Activated naive CD4-positive, alpha-beta T cell treated with anti-CD3 and anti-CD28 coated beads for 36 hours (primary cell): ENCODE results near the gene MICA. TPM values are rescaled to one million over a fixed set of nuclear protein-coding genes. Genes with fewer than 3 reads are reported as not detected.
A peak's percentile ranks its signal among the peaks of the same experiment; 100 is the strongest.

Experiments
- CTCF ChIA-PET: fragments of 350-600 bp; sonication (Branson Sonifier 250); formaldehyde crosslinking; loops from one replicate; lab custom pipeline; 2021; ENCODE audit warnings: antibody characterized with exemption; lab: Charles Lee
- DNase-seq: peaks from one replicate; pipeline ENCODE4 v3.0.0-alpha.2; 2020
- H3K27ac Mint-ChIP-seq: one replicate; pipeline ENCODE4 v1.8.0; 2021; ENCODE audit warnings: mild to moderate bottlenecking, mixed read lengths
- H3K27me3 Mint-ChIP-seq: one replicate; pipeline ENCODE4 v1.8.0; 2021; ENCODE audit warnings: low read depth, mixed read lengths
- H3K36me3 Mint-ChIP-seq: one replicate; pipeline ENCODE4 v1.8.0; 2021; ENCODE audit warnings: low read depth, mixed read lengths
- H3K4me1 Mint-ChIP-seq: one replicate; pipeline ENCODE4 v1.8.0; 2021; ENCODE audit warnings: low read depth, mixed read lengths
- H3K4me3 Mint-ChIP-seq: one replicate; pipeline ENCODE4 v1.8.0; 2021; ENCODE audit warnings: mild to moderate bottlenecking, moderate library complexity, mixed read lengths
- H3K9me3 Mint-ChIP-seq: one replicate; pipeline ENCODE4 v1.8.0; 2021; ENCODE audit warnings: mixed read lengths
- intact Hi-C: fragments of 100-400 bp; cut with micrococcal nuclease; formaldehyde crosslinking; loops from one replicate; pipeline ENCODE4 v1.15.1; 2023
- microRNA-seq: library from miRNA; unstranded; fragments of <30 nt; microRNA quantifications from one replicate; pipeline ENCODE4 v1.2.0, GENCODE V29; 2022; ENCODE audit warnings: borderline microRNAs expressed, borderline replicate concordance
- total RNA-seq, 2 experiments: library from RNA; stranded (reverse); gene quantifications; one replicate each; pipeline ENCODE4 v1.2.3, GENCODE V29; 2021

MICA gene
- total RNA-seq, 2 experiments from 2014 or later: 10.2 to 10.4 TPM

- H3K36me3 Mint-ChIP-seq: peaks cover 35% of the 10 kb centered on the region
- CTCF ChIA-PET: no interaction called here
- intact Hi-C loops: loop anchor here (5.0 kb wide), 2 partner anchors 33 to 262 kb away; partner anchors contain the start of gene MICB
These were observed 61.1 kb downstream of the MICA start for GRCh38 chr6:31464252-31465184.

More at GRCh38 chr6:31464252-31465184, 61.1 kb downstream of the MICA start:
- Mint-ChIP-seq H3K4me3 (peak overlapping the region; percentile 99), H3K27me3 (no peaks in the 10 kb centered on the region), H3K27ac (peak overlapping the region; percentile 98), H3K9me3 (no peaks in the 10 kb centered on the region), H3K4me1 (peaks cover 69% of the 10 kb centered on the region)
- no peak for DNase-seq

Small RNAs within 50 kb of the gene (microRNA-seq; reads per million reads assigned to microRNA genes)
- gene MIR6891: 4.9 reads per million

Other genes starting within 250 kb of the MICA start
- 10 to 100 TPM; 40.0 to 44.5 TPM for gene CCHCR1, start 245.8 kb upstream of the MICA start, total RNA-seq
- gene TCF19, start 245.0 kb upstream of the MICA start, total RNA-seq: 10 to 100 TPM; 72.0 to 73.3 TPM
- gene POU5F1, start 232.9 kb upstream of the MICA start, total RNA-seq: under 1 TPM in 1 of 2 experiments, not detected in 1; 0.48 TPM
- gene HLA-C, start 131.5 kb upstream of the MICA start, total RNA-seq: 1,000 to 10,000 TPM; 1,018 to 1,049 TPM
- gene HLA-B, start 46.4 kb upstream of the MICA start, total RNA-seq: 1,000 to 10,000 TPM; 3,225 to 3,295 TPM
- 10 to 100 TPM; 21.4 to 22.6 TPM for gene MICB, start 94.5 kb downstream of the MICA start, total RNA-seq
- gene MCCD1, start 125.4 kb downstream of the MICA start, total RNA-seq: not detected
- gene DDX39B, start 138.4 kb downstream of the MICA start, total RNA-seq: 100 to 1,000 TPM; 600 to 624 TPM
- gene ATP6V1G2, start 143.0 kb downstream of the MICA start, total RNA-seq: 1 to 10 TPM; 1.2 to 1.4 TPM
- gene NFKBIL1, start 144.0 kb downstream of the MICA start, total RNA-seq: 10 to 100 TPM; 20.4 to 20.6 TPM
- 100 to 1,000 TPM; 165 to 173 TPM for gene LTA, start 168.7 kb downstream of the MICA start, total RNA-seq
- 10 to 100 TPM; 31.6 to 33.2 TPM for gene TNF, start 172.0 kb downstream of the MICA start, total RNA-seq
- 10 to 100 TPM; 50.5 to 52.3 TPM for gene LTB, start 178.8 kb downstream of the MICA start, total RNA-seq
- gene LST1, start 182.7 kb downstream of the MICA start, total RNA-seq: 10 to 100 TPM; 11.5 to 12.5 TPM
- 1 to 10 TPM; 2.8 TPM for gene NCR3, start 189.4 kb downstream of the MICA start, total RNA-seq
- gene AIF1, start 211.6 kb downstream of the MICA start, total RNA-seq: 100 to 1,000 TPM; 120 to 129 TPM
- gene PRRC2A, start 217.1 kb downstream of the MICA start, total RNA-seq: 100 to 1,000 TPM; 283 to 304 TPM
- 100 to 1,000 TPM; 286 to 295 TPM for gene BAG6, start 249.1 kb downstream of the MICA start, total RNA-seq